Upper lobe of left lung (tissue), 4 donors: ENCODE data around the gene SNRPA1.

Experiments used
- EP300 ChIP-seq, 4 donors: sonication (generic); formaldehyde crosslinking; IDR thresholded peaks; one replicate each; pipeline ENCODE4 v1.5.1; 2017; ENCODE audit warnings: antibody characterized with exemption in 4 of 4, control low read depth in 2 of 4
- POLR2A ChIP-seq, 4 donors: fragments of 450-650 bp; IDR thresholded peaks; one replicate each; pipeline ENCODE4 v1.5.1; 2016 to 2017; ENCODE audit warnings: antibody characterized with exemption in 4 of 4, mild to moderate bottlenecking in 2 of 4
- POLR2AphosphoS5 ChIP-seq, 2 donors: sonication (generic); formaldehyde crosslinking; IDR thresholded peaks; one replicate each; pipeline ENCODE4 v1.5.1; 2017; ENCODE audit warnings: antibody characterized with exemption in 2 of 2
- TF ChIP-seq, protein P1 (sequence below), 6 experiments: fragments of 450-650 bp in 4 of 6; fragments of 200-600 bp in 2 of 6; sonication (generic) in 2 of 6; IDR thresholded peaks; one replicate each; pipeline ENCODE4 v1.5.1; 2016 to 2019; ENCODE audit warnings: antibody characterized with exemption in 6 of 6

DNA sequence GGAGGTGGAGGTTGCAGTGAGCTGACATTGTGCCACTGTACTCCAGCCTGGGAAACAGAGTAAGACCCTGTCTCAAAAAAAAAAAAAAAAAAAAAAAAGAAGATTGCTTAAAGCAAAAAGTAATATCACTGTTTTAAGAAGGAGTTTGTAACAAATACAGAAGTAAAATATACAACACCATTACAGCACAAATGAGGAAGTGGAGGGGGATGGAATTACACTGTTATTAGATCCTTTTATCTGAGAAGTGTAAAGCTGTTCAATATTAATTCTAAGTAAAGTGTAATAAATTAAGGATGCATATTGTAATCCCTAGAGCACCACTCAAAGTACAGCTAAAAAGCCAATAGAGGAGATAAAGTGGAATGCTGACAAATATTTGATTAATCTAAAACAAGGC is 47.0 kb upstream of the SNRPA1 start:
- TF ChIP-seq, protein P1, sequence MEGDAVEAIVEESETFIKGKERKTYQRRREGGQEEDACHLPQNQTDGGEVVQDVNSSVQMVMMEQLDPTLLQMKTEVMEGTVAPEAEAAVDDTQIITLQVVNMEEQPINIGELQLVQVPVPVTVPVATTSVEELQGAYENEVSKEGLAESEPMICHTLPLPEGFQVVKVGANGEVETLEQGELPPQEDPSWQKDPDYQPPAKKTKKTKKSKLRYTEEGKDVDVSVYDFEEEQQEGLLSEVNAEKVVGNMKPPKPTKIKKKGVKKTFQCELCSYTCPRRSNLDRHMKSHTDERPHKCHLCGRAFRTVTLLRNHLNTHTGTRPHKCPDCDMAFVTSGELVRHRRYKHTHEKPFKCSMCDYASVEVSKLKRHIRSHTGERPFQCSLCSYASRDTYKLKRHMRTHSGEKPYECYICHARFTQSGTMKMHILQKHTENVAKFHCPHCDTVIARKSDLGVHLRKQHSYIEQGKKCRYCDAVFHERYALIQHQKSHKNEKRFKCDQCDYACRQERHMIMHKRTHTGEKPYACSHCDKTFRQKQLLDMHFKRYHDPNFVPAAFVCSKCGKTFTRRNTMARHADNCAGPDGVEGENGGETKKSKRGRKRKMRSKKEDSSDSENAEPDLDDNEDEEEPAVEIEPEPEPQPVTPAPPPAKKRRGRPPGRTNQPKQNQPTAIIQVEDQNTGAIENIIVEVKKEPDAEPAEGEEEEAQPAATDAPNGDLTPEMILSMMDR (IDR thresholded peaks at IDR 0.05) = no peak
- TF ChIP-seq POLR2AphosphoS5 (IDR thresholded peaks at IDR 0.05) = no peak
- TF ChIP-seq POLR2A (IDR thresholded peaks at IDR 0.05) = no peak
- no peak for TF ChIP-seq EP300 (IDR thresholded peaks at IDR 0.05)
